ENCODE results near the gene WDFY1.

WDFY1 gene

GRCh38 chr2:223944703-223945531, at the start of gene WDFY1:
WDFY1 (minus strand) TSS chr2:223945335; CDS start chr2:223945284, 51 bp downstream.
- DNase-seq (ENCODE audit: low read depth), result peak; percentile 69

- DNase-seq (ENCODE audit: low read depth), result no peak
Measured at GRCh38 chr2:223994562-223995162, 49.5 kb upstream of the WDFY1 start.

- peak; percentile 85 for DNase-seq (ENCODE audit: low read depth)
Measured at GRCh38 chr2:223993634-223994232, 48.6 kb upstream of the WDFY1 start.

GRCh38 chr2:223991611-223992010, 46.5 kb upstream of the WDFY1 start:
- DNase-seq (ENCODE audit: low read depth), result no peak

- DNase-seq (ENCODE audit: low read depth), result no peak
Measured at GRCh38 chr2:223989856-223990232, 44.7 kb upstream of the WDFY1 start.

- no peak for DNase-seq (ENCODE audit: low read depth)
Measured at GRCh38 chr2:223989206-223989855, 44.2 kb upstream of the WDFY1 start.

GRCh38 chr2:223981241-223981640, 36.1 kb upstream of the WDFY1 start:
- DNase-seq (ENCODE audit: low read depth), result no peak

GRCh38 chr2:223980803-223981202, 35.7 kb upstream of the WDFY1 start:
- no peak for DNase-seq (ENCODE audit: low read depth)

GRCh38 chr2:223980397-223980735, 35.2 kb upstream of the WDFY1 start:
- DNase-seq (ENCODE audit: low read depth), result no peak

GRCh38 chr2:223979730-223980396, 34.7 kb upstream of the WDFY1 start:
- DNase-seq (ENCODE audit: low read depth), result no peak

- no peak for DNase-seq (ENCODE audit: low read depth)
Measured at GRCh38 chr2:223978451-223978850, 33.3 kb upstream of the WDFY1 start.

- no peak for DNase-seq (ENCODE audit: low read depth)
Measured at GRCh38 chr2:223976635-223977226, 31.6 kb upstream of the WDFY1 start.

GRCh38 chr2:223973606-223974005, 28.5 kb upstream of the WDFY1 start:
- DNase-seq (ENCODE audit: low read depth), result no peak

GRCh38 chr2:223972656-223973102, 27.5 kb upstream of the WDFY1 start:
- no peak for DNase-seq (ENCODE audit: low read depth)

- no peak for DNase-seq (ENCODE audit: low read depth)
Measured at GRCh38 chr2:223971731-223972130, 26.6 kb upstream of the WDFY1 start.

- DNase-seq (ENCODE audit: low read depth), result no peak
Measured at GRCh38 chr2:223970343-223971128, 25.4 kb upstream of the WDFY1 start.

- no peak for DNase-seq (ENCODE audit: low read depth)
Measured at GRCh38 chr2:223969856-223970255, 24.7 kb upstream of the WDFY1 start.

GRCh38 chr2:223969315-223969714, 24.2 kb upstream of the WDFY1 start:
- DNase-seq (ENCODE audit: low read depth), result no peak

- no peak for DNase-seq (ENCODE audit: low read depth)
Measured at GRCh38 chr2:223967981-223968380, 22.8 kb upstream of the WDFY1 start.

- DNase-seq (ENCODE audit: low read depth), result no peak
Measured at GRCh38 chr2:223959688-223960087, 14.6 kb upstream of the WDFY1 start.
